A549 treated with dexamethasone at 1 μM for 4 hours (cell line): Measurements from ENCODE around the gene SNRPD3. TPM values are rescaled to one million over a fixed set of nuclear protein-coding genes. Genes with fewer than 3 reads are reported as not detected.

ENCODE experiments used
- total RNA-seq: library from RNA; stranded (reverse); fragments of 200-300 nt; extraction: Qiagen RNA extraction; gene quantifications from 5 replicates; pipeline ENCODE4 v1.2.3, GENCODE V29; 2022

Gene SNRPD3
- 155 to 270 TPM (median 162 TPM) in 5 replicates for total RNA-seq

DNA sequence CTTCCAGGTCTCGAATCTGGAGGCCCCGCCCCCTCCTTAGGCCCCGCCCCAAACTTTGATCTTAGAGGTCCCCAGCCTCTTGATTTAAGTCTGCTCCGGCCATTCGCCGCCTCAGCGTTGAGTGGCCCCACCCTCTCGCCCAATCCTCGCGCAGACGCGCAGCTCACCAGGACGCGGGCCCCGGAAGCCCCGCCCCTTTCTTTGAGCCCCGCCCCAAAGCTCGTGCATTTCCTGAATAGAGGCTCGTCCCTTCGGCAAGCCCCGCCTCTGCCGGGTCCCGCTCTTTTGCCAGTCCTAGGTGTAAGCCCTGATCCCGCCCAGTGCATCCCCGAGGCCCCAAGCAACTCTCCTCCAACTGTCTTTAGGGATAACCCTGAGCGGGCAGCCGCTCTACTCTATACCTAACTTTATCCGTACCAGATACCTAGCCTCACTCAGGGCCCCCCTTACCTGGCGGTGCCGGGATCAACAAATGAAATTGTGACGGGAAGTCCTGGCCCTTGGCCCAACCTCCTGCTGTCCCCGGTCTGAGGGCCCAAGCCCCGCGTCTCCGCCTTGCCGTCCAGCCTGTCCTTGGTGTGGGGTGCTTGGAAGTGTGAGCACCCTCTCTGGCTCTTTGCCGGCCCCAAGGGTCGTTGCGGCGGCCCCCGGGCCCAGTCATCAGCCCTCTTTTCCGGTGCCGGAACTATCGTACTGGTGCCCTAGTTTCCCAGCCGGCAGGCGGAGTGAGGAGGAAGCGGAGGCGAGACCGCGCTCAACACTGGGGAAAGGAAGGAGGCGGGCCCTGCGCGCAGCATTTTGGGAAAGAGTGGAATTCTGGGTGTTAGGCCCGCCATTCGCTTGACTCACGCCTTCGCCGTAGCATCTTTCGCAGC, at the start of gene SNRPD3:
Gene SNRPD3, plus strand, starts transcription at position 835 of the 875 bp plus-strand sequence. CDS start 1,676 bp downstream, outside the sequence.

DNA sequence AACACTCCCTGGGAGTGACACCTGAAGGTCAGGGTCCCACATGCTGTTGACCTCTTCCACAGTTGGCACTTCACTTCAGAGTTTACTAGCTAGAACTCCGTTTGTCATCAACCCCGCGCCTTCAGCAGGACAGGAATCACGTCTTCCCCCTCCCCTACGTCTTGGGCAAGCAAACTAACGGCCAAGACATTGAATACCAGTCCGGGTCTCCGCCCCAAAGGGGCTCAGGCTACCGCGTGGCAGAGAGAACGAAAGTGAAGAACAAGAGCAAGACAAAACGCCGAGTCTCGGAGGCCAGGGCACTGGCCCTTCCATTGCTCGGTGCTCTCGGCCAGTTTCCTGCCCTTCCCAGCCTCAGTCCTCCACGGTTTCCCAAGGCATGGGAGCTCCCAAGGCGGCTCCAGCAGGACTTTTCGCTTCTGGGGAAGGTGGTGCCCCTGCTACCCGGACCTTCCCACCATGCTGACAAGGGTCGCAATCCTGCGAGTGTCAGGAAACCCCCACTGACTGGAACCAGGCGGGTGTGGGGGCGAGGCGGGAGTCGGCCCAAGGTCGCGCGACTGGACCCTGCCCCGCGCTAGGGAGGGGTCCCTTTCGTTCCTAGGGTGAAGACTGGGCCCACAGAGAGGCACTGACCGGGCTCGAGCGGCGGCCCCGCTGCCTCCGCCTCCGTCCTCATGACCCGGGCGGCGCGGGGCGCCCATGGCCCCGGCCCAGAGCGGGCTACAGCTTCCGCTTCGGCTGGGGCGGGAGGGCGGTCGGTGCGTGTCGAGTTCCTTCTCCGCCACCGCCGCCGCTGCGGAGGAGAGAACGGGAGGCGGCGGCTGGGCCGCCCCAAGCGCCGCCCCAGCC, 1.3 kb upstream of the SNRPD3 start, which contains the start of gene GUCD1:
Gene GUCD1, minus strand, starts transcription at position 826 of the 852 bp plus-strand sequence. Its CDS starts 147 bp downstream, at position 679.

DNA sequence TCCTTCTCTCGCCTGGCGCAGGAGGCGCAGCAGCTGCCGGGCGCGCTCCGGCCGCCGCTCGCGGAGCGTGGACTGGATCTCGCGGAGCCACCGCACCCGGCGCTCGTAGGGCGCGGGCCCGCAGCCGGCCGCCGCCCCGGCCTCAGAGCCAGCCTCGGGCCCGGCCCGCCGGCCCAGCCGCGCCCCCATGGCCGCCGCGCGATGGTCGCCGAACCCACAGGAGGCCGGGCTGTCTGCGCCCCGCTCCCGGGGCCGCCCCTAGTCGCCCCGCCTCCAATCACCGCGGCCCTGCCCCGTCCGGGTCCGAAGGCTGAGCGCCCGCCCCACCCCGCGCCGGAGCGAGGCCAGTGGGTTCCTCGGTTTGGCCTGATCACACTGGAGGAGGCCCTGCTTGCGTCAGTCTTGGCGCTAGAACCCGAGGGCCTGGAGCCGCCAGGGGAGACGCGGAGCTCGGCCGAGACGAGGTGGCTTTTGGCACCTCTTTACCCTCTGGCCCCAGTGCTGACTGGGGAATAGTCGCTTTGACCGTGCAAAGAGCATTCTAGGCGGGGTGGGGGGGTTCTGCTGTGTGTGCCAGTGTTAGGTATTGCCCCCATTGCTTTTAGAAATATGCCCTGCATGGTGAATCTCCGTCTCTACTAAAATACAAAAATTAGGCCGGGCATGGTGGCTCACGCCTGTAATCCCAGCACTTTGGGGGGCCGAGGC, 37.2 kb downstream of the SNRPD3 start, which contains the start of gene LRRC75B:
Gene LRRC75B, minus strand, starts transcription at position 223 of the 708 bp plus-strand sequence. Its CDS starts 34 bp downstream, at position 189.

DNA sequence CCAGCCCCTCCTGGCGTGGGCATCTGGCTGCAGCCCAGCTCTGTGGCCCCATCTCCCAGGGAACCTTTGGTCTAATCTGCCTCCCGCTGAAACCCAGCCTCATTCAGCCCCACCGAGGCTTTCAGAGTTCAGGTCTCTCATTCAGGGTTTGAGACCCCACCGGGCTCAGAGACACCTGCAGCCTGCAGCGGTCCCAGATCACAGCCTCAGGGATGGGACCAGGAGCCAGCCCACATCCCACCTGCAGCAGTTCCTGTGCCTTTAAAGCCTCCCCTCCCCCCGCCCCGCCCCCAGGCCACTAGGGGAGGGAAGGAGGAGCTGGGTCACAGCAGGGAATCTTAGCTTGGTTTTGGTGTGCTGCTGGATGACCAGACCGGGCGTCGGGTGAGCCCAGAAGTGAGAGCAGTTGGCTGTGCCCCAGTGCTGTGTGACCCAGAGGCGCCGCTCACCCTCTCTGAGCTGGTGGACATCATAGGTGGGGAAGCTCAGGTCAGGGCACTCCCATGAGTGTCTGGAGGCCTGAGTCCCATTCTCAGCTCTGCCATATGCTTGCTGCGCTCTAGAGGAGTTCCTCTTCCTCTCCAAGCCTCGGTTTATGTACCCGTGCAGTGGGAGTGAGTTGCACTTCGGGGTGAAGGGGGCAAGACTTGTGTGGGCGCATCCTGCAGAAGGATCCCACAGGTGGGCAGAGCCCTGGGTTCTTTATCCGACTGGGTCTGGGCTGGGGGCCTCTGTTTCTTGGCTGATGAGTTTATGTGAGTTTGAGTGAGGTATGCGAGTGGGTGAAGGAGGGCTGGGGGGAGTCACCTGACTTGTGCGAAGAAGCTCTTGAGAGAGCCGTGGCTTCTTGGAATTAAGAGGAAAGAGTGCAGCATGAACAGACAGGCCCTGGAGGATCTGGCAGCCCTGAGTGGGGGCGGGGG, 47.3 kb downstream of the SNRPD3 start, which contains the start of gene GGT1:
Gene GGT1, plus strand, starts transcription at position 347 of the 923 bp plus-strand sequence. CDS start 7,889 bp downstream, outside the sequence.

Other genes starting within 250 kb of the SNRPD3 start
- 0.71 to 1.2 TPM (median 0.80 TPM) in 5 replicates for gene ADORA2A, start 128.4 kb upstream of the SNRPD3 start, total RNA-seq
- gene UPB1, start 60.7 kb upstream of the SNRPD3 start, total RNA-seq, result 0.02 TPM in 1 of 5 replicates, not detected in the others
- 47.3 to 58.7 TPM (median 51.2 TPM) in 5 replicates for gene GUCD1, start 861 bp upstream of the SNRPD3 start, total RNA-seq
- 5.2 to 8.2 TPM (median 7.0 TPM) in 5 replicates for gene LRRC75B, start 37.1 kb downstream of the SNRPD3 start, total RNA-seq
- 85.7 to 110 TPM (median 107 TPM) in 5 replicates for gene GGT1, start 47.2 kb downstream of the SNRPD3 start, total RNA-seq
- gene PIWIL3, start 218.7 kb downstream of the SNRPD3 start, total RNA-seq, result not detected in 5 replicates